Inflammatory macrophage treated with lipopolysaccharide for 1 hour (primary cell): ENCODE measurements around the gene TRIM56.
"Not testable (repeated sequence)": the region's sequence is repeated elsewhere in the genome, so short reads cannot be mapped to it uniquely, and the experiment has no call there.

Experiments used
- DNase-seq, 2 donors: peaks; one replicate each; pipeline ENCODE4 v3.0.0-alpha.2; 2020 to 2022

Gene TRIM56

DNA sequence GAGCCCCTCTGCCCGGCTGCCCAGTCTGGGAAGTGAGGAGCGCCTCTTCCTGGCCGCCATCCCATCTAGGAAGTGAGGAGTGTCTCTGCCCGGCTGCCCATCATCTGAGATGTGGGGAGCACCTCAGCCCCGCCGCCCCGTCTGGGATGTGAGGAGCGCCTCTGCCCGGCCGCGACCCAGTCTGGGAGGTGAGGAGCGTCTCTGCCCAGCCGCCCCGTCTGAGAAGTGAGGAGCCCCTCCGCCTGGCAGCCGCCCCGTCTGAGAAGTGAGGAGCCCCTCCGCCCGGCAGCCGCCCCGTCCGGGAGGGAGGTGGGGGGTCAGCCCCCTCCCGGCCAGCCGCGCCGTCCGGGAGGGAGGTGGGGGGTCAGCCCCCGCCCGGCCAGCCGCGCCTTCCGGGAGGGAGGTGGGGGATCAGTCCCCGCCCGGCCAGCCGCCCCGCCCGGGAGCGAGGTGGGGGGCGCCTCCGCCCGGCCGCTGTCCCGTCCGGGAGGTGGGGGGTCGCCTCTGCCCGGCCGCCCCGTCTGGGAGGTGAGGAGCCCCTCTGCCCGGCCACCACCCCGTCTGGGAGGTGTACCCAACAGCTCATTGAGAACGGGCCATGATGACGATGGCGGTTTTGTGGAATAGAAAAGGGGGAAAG, 7.1 kb downstream of the TRIM56 start:
- not testable (repeated sequence) for DNase-seq

DNA sequence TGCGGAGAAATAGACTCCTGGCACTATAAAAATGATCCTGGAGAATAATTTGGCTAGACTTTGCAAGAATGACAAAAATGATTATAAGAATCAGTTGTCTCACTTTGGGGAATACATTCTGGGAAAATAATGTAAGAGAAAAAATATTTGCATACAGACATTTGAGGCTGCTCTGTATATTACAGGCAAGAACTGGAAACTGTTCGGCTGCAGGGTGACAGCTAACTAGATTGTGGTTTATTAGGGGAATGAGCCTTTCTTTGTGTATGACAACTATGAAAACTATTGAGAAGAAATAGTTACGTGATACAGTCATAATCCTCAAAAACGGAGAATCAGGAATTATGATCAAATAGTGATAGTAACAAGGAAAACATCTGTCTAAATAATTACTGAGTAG, 8.6 kb downstream of the TRIM56 start:
- no peak for DNase-seq

DNA sequence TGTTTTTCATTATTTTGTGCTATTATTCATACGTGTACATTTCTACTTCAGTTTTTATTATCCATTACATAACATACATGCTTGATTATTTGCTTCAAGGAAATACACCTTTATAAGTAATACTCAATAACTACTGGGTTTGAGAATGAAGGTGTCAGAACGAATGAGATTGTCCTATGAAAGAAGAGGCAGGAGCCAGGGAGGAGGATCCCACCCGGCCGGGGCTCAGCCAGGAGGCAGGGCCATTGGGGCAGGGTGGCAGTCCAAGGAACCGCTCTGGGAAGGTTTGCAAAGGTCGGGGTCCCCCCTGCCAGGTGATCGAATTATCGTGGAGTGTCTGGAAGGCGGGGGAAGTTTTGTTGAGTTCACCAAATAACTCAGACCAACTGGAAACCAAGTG, 9.1 kb downstream of the TRIM56 start:
- DNase-seq, result no peak

GRCh38 chr7:101094791-101095375, 9.6 kb downstream of the TRIM56 start:
- DNase-seq, result peak in 1 of 2 donors; percentile 90

DNA sequence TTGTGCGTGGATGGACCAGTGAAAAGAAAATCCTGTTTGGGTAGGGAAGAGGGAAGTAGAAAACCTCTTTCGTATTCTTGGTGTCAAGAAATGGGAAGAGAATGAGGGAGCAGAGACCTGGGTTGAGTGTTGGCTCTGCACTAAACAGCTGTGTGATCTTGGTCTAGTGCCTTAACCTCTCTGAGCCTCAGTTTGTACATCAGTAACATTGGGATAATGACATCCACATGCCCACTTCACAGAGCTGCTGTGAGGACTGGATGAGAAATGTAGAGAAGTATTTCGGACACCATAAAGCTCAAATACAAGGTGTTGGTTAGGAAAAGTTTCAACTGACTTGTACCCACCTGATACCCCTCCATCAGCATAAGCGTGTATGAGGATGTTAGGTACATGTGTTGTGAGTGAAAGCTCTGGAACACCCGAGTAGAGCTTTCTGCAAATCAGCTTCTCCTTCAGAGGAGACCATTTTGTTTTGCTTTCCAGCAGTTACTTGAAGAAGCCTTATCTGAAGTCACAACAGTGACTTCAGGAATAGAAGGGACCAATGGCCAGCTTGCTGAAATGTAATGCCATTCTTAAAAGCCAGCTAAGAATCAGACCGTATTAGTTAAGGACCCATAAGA, 11.2 kb downstream of the TRIM56 start:
- no peak for DNase-seq

GRCh38 chr7:101096957-101097347, 11.7 kb downstream of the TRIM56 start:
- DNase-seq, result no peak

DNA sequence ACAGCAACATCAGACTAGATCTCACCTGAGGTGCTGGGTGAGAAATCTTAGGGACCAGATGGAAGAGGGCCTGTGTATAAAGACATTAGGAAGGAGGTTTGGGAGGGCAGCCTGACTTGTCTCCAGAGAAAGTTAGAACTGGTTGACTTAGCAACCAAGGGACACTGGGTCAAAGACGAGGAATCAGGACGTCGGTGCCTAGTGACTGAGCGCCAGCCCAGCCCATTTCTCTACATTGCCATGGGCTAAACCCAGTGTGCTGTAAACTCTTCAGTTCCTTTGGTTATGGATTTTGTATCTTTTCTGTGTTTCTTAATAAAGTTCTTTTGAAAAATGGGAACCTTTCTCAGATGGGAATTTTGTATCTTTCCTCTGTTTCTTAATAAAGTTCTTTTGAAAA, 12.3 kb downstream of the TRIM56 start:
- peak in 1 of 2 donors; percentile 38 for DNase-seq

DNA sequence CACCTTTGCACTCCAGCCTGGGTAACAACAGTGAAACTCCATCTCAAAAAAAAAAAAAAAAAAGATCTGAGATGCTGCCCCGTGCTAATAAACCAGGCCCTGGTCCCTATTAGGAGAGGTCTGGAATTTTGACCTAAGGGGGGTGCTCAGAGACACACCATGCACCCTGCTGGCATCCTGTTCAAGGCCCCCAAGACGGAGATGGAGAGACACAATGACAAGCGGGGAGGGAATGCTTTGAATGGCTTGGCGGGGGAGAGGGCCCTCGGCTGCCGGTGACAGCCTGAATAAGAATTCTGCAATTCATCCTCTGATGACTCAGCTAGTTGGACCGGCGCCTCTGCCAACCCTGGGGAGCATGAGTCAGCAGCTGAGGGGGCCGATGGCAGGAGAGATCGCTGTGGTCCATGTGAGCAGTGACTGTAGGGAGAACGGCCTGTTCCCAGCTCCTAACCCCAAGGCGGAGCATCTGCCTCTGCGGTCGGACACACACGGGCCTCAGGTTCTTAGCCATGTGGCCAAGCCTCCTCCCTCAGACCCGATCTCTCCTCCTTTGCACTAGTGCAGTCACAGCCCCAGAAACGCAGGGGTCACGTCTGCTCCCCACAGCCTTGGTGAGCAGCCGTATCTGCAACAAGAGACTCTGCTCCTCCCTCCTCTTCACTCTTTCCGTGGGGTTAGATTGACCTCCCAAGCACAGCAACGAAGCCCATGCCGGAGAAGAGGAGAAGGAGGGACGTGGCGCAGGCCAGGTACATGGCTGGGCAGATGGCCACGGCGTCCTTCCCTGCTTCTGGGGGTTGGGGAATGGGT, 14.9 kb downstream of the TRIM56 start:
- DNase-seq, result peak; percentile 87 to 91

- DNase-seq, result no peak
These were observed 15.9 kb downstream of the TRIM56 start for GRCh38 chr7:101100858-101101847.

DNA sequence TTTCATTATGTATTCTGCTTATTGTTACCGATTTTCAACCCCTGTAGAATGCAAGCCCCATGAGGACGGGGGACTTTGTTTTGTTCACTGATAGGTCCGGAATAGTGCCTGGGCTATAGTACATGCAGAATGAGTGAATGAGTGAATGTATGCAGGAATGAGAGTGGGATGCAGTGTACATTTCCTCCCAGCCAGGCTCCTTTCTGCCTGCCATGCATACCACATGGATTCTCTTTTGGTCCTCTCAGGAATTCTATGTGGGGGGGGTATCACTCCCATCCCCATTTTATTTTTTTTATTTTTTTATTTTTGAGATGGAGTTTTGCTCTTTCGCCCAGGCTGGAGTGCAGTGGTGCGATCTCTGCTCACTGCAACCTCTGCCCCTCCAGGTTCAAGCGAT, 16.7 kb downstream of the TRIM56 start:
- DNase-seq, result no peak

DNA sequence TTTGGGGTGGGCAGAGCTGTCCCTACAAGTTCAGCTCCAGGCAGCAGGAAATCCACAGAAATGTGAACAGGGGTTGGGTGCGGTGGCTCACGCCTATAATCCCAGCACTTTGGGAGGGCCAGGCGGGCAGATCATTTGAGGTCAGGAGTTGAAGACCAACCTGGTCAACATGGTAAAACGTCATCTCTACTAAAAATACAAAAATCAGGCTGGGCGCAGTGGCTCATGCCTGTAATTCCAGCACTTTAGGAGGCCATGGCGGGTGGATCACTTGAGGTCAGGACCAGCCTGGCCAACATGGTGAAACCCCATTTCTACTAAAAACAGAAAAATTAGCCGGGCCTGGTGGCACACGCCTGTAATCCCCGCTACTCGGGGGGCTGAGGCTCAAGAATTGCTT, 18.4 kb downstream of the TRIM56 start:
- DNase-seq, result not testable (repeated sequence)

GRCh38 chr7:101104193-101104713, 19.0 kb downstream of the TRIM56 start:
- no peak for DNase-seq

- DNase-seq, result no peak
These were observed 19.5 kb downstream of the TRIM56 start for GRCh38 chr7:101104799-101105198.

GRCh38 chr7:101105248-101105647, 20.0 kb downstream of the TRIM56 start:
- DNase-seq, result not testable (repeated sequence)

- peak in 1 of 2 donors; percentile 44 for DNase-seq
These were observed 21.1 kb downstream of the TRIM56 start for GRCh38 chr7:101106386-101106785.

- DNase-seq, result peak; percentile 93 to 98
These were observed 23.1 kb downstream of the TRIM56 start for GRCh38 chr7:101108330-101108857.

DNA sequence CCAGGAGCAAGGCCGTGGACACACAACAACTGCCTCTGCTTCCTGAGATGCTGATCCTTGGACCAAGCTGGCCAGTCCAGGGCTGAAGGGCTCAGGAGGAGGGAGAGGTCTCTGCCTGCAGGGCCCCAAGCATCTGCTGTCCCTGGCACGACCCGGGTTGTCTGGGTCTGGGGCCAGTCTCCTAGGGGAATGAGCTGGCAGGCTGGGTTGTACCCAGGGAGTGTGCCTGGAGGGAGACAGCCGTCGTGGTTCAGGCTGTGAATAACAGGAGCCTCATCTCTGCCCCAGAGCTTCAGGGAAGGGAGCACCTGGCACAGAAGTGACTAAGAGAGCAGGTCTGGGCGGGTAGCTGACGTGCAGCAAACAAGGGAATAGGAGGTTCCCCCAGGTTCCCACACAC, 23.7 kb downstream of the TRIM56 start:
- no peak for DNase-seq

DNA sequence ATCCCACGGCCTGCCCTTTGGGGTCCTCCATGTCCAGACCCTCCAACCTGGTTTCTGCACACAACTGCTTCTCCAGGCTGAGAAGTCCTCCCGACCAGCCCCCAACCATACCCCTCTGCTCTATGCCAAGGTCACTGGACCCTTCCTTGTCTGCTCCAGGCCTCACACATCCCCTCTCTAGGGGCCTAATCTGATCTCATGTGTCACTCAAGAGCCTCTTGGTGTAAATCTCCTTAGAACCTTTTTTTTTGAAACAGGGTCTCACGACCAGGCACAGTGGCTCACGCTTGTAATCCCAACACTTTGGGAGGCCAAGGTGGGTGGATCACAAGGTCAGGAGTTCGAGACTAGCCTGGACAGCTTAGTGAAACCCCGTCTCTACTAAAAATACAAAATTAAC, 24.1 kb downstream of the TRIM56 start:
- DNase-seq, result no peak

DNA sequence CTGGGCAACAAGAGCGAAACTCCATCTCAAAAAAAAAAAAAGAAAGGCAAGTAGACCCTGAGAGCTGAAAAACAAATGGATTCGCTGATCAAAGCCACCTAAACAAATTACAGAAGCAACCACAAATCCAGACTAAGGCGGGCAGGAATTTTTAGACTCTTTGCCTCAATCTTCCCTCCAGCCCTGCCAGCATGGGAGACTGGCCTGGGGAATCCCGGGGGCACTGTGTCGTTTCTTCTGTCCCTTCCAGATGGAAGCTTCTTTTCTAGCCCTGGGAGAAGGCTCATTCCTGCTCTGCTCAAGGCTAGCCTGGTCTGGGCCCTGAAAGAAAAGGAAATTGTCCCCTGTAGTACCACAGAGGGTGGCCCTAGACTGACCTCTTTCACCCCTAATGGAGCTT, 26.0 kb downstream of the TRIM56 start:
- no peak for DNase-seq

GRCh38 chr7:101112233-101112632, 27.0 kb downstream of the TRIM56 start:
- no peak for DNase-seq

- not testable (repeated sequence) for DNase-seq
These were observed 27.9 kb downstream of the TRIM56 start for GRCh38 chr7:101113140-101113539.

DNA sequence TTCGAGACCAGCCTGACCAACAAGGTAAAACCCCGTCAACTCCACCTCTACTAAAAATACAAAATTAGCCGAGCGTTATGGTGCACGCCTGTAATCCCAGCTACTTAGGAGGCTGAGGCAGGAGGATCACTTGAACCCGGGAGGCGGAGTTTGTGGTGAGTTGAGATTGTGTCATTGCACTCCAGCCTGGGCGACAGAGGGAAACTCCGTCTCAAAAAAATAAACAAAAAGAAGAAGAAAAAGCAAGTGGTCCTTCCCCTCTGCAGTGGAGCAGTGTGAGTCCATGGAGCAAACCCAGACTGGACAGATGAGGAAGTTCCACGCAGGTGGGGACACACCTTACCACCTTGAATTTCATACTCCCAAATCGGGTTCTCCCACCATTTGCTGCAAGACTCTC, 28.6 kb downstream of the TRIM56 start:
- DNase-seq, result peak; percentile 36 to 60
